ENCODE data around the gene MFSD2A. TPM values are rescaled to one million over a fixed set of nuclear protein-coding genes. Genes with fewer than 3 reads are reported as not detected.

The MFSD2A gene
- polyA plus RNA-seq (2012; rRNA removed): 4.1 and 6.3 TPM in 2 replicates
- polyA plus RNA-seq (2012; cell fraction: cytosol; rRNA removed): 3.8 and 5.1 TPM in 2 replicates
- 13.6 and 17.5 TPM in 2 replicates for polyA plus RNA-seq (2012; cell fraction: nucleus; rRNA removed)

DNA sequence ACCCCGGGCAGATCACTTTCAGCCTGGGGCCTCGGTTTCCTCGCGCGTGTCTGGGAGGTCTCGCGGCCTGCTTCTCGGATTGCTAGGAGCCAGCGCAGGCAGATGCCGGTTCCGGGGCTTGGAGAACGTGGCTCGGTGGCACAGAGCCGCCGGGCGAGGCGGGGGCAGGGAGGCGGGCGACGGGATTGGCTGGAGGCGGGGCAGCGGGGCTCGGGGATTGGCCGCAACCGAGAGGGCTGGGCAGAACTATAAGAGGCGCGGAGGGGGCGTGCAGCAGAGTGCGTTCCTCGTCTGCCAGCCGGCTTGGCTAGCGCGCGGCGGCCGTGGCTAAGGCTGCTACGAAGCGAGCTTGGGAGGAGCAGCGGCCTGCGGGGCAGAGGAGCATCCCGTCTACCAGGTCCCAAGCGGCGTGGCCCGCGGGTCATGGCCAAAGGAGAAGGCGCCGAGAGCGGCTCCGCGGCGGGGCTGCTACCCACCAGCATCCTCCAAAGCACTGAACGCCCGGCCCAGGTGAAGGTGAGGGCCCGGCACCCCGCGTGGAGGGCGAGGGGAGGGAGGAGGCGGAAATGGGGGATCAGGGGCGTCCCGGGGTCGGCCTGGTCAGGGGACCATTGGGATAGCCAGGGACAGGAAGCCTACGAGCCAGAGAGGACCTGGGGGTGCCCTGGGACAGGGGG is at the start of gene MFSD2A:
TSS of gene MFSD2A (plus strand) at position 276 of the 677 bp plus-strand sequence. CDS start at position 424, 148 bp downstream.
- H3K9me3 ChIP-seq: no peaks in the 10 kb centered on the region
- peaks cover 0 to 23% of the 10 kb centered on the region in 2 experiments; a peak in 1 of 4 replicates for H3K4me1 ChIP-seq (ENCODE audit: control insufficient read depth in 1 of 2, insufficient read depth in 2 of 2, low read depth in 1 of 2, low read length in 1 of 2)
- CTCF ChIA-PET: interaction anchor here (1.2 to 6.0 kb wide), 5 partner anchors 18 to 139 kb away, joined by 3 to 37 read pairs (median 8); partner anchors contain the start of gene MYCL
- H3F3A ChIP-seq (replicated peaks; ENCODE audit: insufficient read depth): no peaks in the 10 kb centered on the region
- H4K20me1 ChIP-seq (ENCODE audit: insufficient read depth): no peaks in the 10 kb centered on the region
- H3K4me3 ChIP-seq (ENCODE audit: low read depth in 2 of 2, low read length in 1 of 2): peak within 1 kb of the TSS; percentile 66 to 71
- POLR2A ChIA-PET: interaction anchor here (1.3 kb wide), 1 partner anchor 29 kb away, joined by 3 read pairs; no protein-coding TSS in a partner anchor
- peak within 1 kb of the TSS in 1 of 2 experiments; percentile 40; a peak in 1 of 4 replicates for H3K27ac ChIP-seq (ENCODE audit: low read depth in 2 of 2, low read length in 1 of 2)
- H3K9ac ChIP-seq: peak within 1 kb of the TSS; percentile 71
- no peaks in the 10 kb centered on the region for H3K9me2 ChIP-seq
- TF ChIP-seq, protein P1, sequence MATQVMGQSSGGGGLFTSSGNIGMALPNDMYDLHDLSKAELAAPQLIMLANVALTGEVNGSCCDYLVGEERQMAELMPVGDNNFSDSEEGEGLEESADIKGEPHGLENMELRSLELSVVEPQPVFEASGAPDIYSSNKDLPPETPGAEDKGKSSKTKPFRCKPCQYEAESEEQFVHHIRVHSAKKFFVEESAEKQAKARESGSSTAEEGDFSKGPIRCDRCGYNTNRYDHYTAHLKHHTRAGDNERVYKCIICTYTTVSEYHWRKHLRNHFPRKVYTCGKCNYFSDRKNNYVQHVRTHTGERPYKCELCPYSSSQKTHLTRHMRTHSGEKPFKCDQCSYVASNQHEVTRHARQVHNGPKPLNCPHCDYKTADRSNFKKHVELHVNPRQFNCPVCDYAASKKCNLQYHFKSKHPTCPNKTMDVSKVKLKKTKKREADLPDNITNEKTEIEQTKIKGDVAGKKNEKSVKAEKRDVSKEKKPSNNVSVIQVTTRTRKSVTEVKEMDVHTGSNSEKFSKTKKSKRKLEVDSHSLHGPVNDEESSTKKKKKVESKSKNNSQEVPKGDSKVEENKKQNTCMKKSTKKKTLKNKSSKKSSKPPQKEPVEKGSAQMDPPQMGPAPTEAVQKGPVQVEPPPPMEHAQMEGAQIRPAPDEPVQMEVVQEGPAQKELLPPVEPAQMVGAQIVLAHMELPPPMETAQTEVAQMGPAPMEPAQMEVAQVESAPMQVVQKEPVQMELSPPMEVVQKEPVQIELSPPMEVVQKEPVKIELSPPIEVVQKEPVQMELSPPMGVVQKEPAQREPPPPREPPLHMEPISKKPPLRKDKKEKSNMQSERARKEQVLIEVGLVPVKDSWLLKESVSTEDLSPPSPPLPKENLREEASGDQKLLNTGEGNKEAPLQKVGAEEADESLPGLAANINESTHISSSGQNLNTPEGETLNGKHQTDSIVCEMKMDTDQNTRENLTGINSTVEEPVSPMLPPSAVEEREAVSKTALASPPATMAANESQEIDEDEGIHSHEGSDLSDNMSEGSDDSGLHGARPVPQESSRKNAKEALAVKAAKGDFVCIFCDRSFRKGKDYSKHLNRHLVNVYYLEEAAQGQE (IDR thresholded peaks at IDR 0.05; ENCODE audit: low read depth, low read length): no peak
- TF ChIP-seq RFX5 (IDR thresholded peaks at IDR 0.05; ENCODE audit: low read length): peak; percentile 62; the same call in 1 of the 2 replicates
- no peak for TF ChIP-seq IRF3 (IDR thresholded peaks at IDR 0.05; ENCODE audit: low read depth, low read length)
- TF ChIP-seq POLR2AphosphoS5 (IDR thresholded peaks at IDR 0.05; ENCODE audit: low read depth, low read length): peak; percentile 82
- TF ChIP-seq CHD2 (IDR thresholded peaks at IDR 0.05; ENCODE audit: low read length, partially characterized antibody): peak; percentile 72
- peak; percentile 67; the same call in 1 of the 2 replicates for TF ChIP-seq SIN3A (IDR thresholded peaks at IDR 0.05; ENCODE audit: borderline replicate concordance, low read depth, low read length)
- TF ChIP-seq TAF1 (IDR thresholded peaks at IDR 0.05; ENCODE audit: borderline replicate concordance, low read depth, low read length): peak; percentile 76; the same call in 1 of the 2 replicates
- peak; percentile 78 for TF ChIP-seq MXI1 (IDR thresholded peaks at IDR 0.05; ENCODE audit: low read depth, low read length)
- TF ChIP-seq MAX (IDR thresholded peaks at IDR 0.05; ENCODE audit: low read depth): peak; percentile 95
- peak; percentile 61 for TF ChIP-seq NFIC (IDR thresholded peaks at IDR 0.05; ENCODE audit: borderline replicate concordance)
- TF ChIP-seq RCOR1 (IDR thresholded peaks at IDR 0.05; ENCODE audit: low read length): no peak
- no peak for TF ChIP-seq FOXJ3 (CRISPR knock-in tag; IDR thresholded peaks at IDR 0.05)
- TF ChIP-seq PBX3 (IDR thresholded peaks at IDR 0.05): no peak
- H3K4me2 ChIP-seq: peak within 1 kb of the TSS; percentile 99
- H3K36me3 ChIP-seq (replicated peaks in 1 of 2; ENCODE audit: control insufficient read depth in 1 of 2, insufficient read depth in 2 of 2, low read length in 1 of 2): no peaks in the 10 kb centered on the region
- H3K27me3 ChIP-seq (ENCODE audit: insufficient read depth): no peaks in the 10 kb centered on the region
- 0% methylated on average over 4 of the region's 62 CpGs for WGBS (ENCODE audit: low lambda C conversion rate)
- H2AFZ ChIP-seq (ENCODE audit: low read depth): peak within 1 kb of the TSS; percentile 94
- H3K79me2 ChIP-seq (ENCODE audit: insufficient read depth): peaks cover 8% of the 10 kb centered on the region; the same call in 1 of the 2 replicates
- DNase-seq: peak; percentile 98

Data from SK-N-SH (cell line).